Nephron progenitor cell (in vitro differentiated cells): ENCODE data around the gene NME4.
A peak's percentile ranks its signal among the peaks of the same experiment; 100 is the strongest.

Experiments
- DNase-seq: peaks from one replicate; pipeline ENCODE4 v3.0.0; 2021
- H3K27ac Mint-ChIP-seq: 2 replicates; pipeline ENCODE4 v1.8.0; 2021; ENCODE audit warnings: mild to moderate bottlenecking, moderate library complexity, mixed read lengths
- H3K27me3 Mint-ChIP-seq: 2 replicates; pipeline ENCODE4 v1.8.0; 2021; ENCODE audit warnings: mild to moderate bottlenecking, low read depth, mixed read lengths; ENCODE audit not compliant: poor library complexity
- H3K36me3 Mint-ChIP-seq: 2 replicates; pipeline ENCODE4 v1.8.0; 2021; ENCODE audit warnings: low read depth, mixed read lengths
- H3K4me1 Mint-ChIP-seq: 2 replicates; pipeline ENCODE4 v1.8.0; 2021; ENCODE audit warnings: mixed read lengths
- H3K4me3 Mint-ChIP-seq: 2 replicates; pipeline ENCODE4 v1.8.0; 2021; ENCODE audit warnings: mild to moderate bottlenecking, moderate library complexity, mixed read lengths
- H3K9me3 Mint-ChIP-seq: 2 replicates; pipeline ENCODE4 v1.8.0; 2021; ENCODE audit warnings: mild to moderate bottlenecking, moderate library complexity, mixed read lengths
- TF ChIP-seq, protein P1 (sequence below): fragments of 200-600 bp; sonication (generic); IDR thresholded peaks from 2 replicates; pipeline ENCODE4 v1.5.0; 2021; ENCODE audit warnings: antibody characterized with exemption

NME4 gene

DNA sequence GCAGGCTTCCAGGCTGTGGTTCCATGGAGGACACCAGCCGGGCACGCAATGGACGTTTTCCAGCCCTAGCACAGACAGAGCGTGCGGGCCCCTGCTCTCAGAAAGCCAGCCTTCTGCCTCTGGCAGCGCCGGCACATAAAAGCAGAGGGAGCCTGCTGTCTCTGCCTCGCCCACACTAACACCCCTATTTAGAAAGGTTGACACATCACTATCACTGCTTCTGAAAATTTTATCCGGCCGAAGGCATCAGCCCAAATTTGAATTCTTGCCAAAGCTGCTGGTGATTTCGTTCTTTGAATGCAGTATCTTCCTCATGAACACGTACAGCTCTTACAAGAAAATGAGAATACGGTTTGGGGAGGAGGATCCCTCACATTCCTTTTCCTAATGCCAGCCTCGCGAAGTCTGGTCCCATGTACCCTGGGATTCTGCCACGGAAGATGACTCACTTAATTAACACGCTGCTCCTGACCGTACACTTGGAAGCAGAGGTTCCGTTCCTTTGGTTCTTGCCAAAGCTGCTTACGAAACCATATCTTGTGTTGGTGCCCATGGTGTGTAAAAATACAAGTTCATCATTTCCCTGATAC is 27.1 kb downstream of the NME4 start:
- peaks cover 43% of the 10 kb centered on the region for H3K27me3 Mint-ChIP-seq
- no peaks in the 10 kb centered on the region for H3K9me3 Mint-ChIP-seq
- peaks cover 39% of the 10 kb centered on the region for H3K4me1 Mint-ChIP-seq
- no peak overlapping the region for H3K27ac Mint-ChIP-seq
- TF ChIP-seq, protein P1, sequence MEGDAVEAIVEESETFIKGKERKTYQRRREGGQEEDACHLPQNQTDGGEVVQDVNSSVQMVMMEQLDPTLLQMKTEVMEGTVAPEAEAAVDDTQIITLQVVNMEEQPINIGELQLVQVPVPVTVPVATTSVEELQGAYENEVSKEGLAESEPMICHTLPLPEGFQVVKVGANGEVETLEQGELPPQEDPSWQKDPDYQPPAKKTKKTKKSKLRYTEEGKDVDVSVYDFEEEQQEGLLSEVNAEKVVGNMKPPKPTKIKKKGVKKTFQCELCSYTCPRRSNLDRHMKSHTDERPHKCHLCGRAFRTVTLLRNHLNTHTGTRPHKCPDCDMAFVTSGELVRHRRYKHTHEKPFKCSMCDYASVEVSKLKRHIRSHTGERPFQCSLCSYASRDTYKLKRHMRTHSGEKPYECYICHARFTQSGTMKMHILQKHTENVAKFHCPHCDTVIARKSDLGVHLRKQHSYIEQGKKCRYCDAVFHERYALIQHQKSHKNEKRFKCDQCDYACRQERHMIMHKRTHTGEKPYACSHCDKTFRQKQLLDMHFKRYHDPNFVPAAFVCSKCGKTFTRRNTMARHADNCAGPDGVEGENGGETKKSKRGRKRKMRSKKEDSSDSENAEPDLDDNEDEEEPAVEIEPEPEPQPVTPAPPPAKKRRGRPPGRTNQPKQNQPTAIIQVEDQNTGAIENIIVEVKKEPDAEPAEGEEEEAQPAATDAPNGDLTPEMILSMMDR, result no peak
- DNase-seq, result no peak
- peaks cover 11% of the 10 kb centered on the region for H3K36me3 Mint-ChIP-seq
- peak overlapping the region; percentile 71 for H3K4me3 Mint-ChIP-seq

DNA sequence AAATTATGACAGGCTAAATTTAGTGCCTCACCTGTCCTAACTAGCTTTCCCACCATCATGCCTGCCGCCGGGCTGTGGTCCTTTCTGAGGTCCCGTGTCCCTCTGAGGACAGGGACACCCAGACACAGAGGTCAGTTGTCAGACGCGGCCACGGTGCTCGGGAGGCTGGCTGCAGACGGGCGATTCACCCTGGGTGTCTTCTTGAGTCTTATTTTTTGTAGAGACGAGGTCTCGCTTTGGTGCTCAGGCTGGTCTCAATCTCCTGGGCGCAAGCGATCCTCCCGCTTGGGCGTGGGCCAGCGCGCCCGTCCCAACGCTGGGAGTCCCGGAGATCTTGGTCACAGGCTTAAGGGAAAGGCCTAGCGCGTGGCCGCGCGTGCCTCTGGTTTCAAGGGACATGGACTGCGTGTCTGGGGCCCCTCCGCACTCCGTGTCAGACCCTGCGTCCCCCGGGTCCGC is 27.7 kb downstream of the NME4 start:
- TF ChIP-seq, protein P1, result no peak
- peaks cover 13% of the 10 kb centered on the region for H3K36me3 Mint-ChIP-seq
- no peaks in the 10 kb centered on the region for H3K9me3 Mint-ChIP-seq
- peak overlapping the region; percentile 71 for H3K4me3 Mint-ChIP-seq
- H3K4me1 Mint-ChIP-seq, result peaks cover 44% of the 10 kb centered on the region
- peaks cover 43% of the 10 kb centered on the region for H3K27me3 Mint-ChIP-seq
- no peak overlapping the region for H3K27ac Mint-ChIP-seq
- DNase-seq, result peak; percentile 22

DNA sequence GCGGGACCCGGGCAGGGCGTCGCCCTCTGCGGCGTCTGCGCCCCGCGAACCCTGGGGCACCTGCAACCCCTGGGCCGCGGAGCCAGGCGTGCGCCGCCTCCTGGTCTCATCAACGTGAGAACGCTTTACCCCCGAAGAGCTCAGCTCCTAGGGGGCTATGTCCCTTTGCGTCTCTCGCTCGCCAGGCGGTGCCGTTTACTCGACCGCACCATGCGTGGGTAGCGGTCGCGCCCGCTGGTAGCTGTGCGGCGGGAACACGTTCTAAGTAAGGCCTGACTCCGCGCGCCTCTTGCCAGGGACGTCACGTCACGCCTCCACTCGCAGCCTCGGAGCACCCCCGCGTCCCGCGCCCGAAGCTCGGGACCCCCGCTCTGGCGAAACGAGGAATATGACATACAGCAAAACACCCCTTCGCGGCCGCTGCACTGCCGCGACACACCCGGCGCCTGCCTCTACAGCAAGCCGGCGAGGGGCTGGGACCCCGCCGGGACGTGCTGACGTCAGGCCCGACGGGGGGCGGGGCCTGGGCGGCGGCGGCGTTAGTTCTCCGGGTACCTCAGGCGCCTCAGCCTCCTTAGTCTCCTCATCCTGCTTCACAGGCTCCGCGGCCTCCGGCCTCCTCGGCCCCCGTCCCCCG is 28.2 kb downstream of the NME4 start, which contains the start of gene RAB11FIP3:
Gene RAB11FIP3, plus strand, starts transcription at position 568 of the 637 bp plus-strand sequence. CDS start 358 bp downstream, outside the sequence.
- Mint-ChIP-seq H3K4me1 (peaks cover 49% of the 10 kb centered on the region), H3K4me3 (peak within 1 kb of the TSS; percentile 89), H3K36me3 (peaks cover 18% of the 10 kb centered on the region), H3K27ac (no peak within 1 kb of the TSS), H3K9me3 (no peaks in the 10 kb centered on the region), H3K27me3 (peaks cover 42% of the 10 kb centered on the region)
- TF ChIP-seq, protein P1, result no peak
- peak; percentile 87 for DNase-seq

DNA sequence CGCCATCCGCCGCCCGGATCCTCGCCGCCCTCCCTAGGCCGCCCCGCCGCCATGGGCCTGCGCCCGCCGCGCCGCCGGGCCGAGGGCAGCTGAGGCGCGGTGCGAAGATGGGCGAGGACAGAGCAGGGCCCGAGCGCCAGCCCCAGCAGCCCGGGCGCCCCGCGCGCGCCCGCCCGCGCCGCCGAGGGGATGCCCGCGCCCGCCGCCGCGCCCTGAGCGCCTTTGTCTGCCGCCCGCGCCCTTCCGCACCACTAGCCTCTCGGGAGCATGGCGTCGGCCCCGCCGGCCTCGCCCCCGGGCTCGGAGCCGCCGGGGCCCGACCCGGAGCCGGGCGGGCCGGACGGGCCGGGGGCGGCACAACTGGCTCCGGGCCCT is 28.7 kb downstream of the NME4 start:
- H3K4me1 Mint-ChIP-seq, result peaks cover 52% of the 10 kb centered on the region

DNA sequence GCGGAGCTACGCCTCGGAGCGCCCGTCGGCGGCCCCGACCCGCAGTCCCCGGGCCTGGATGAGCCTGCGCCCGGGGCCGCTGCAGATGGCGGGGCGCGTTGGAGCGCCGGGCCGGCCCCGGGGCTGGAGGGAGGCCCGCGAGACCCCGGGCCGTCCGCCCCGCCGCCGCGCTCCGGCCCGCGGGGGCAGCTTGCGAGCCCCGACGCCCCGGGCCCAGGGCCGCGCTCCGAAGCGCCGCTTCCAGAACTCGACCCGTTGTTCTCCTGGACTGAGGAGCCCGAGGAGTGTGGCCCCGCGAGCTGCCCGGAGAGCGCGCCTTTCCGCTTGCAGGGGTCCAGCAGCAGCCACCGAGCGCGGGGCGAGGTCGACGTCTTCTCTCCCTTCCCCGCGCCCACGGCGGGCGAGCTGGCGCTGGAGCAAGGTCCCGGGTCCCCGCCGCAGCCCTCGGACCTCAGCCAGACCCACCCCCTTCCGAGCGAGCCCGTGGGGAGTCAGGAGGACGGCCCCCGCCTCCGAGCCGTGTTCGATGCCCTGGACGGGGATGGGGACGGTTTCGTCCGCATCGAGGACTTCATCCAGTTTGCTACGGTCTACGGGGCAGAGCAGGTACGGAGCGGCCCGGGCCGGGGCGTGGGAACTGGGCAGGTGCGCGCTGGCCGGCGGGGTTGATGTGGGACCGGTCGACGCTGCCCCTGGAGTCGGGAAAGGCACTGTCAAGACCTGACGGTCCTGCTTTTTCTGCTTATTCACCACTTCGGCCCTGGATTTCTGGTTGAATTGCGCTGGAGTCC is 29.3 kb downstream of the NME4 start:
- H3K9me3 Mint-ChIP-seq, result no peaks in the 10 kb centered on the region
- H3K27me3 Mint-ChIP-seq, result peaks cover 32% of the 10 kb centered on the region
- no peak overlapping the region for H3K27ac Mint-ChIP-seq
- peak; percentile 38 for DNase-seq
- TF ChIP-seq, protein P1, result no peak
- peaks cover 56% of the 10 kb centered on the region for H3K4me1 Mint-ChIP-seq
- H3K4me3 Mint-ChIP-seq, result peak overlapping the region; percentile 89
- H3K36me3 Mint-ChIP-seq, result peaks cover 25% of the 10 kb centered on the region

More for the DNA sequence above, 28.7 kb downstream of the NME4 start:
- H3K36me3 Mint-ChIP-seq, result peaks cover 19% of the 10 kb centered on the region
- TF ChIP-seq, protein P1, result no peak
- no peaks in the 10 kb centered on the region for H3K9me3 Mint-ChIP-seq
- peaks cover 37% of the 10 kb centered on the region for H3K27me3 Mint-ChIP-seq
- H3K4me3 Mint-ChIP-seq, result peak overlapping the region; percentile 77
- DNase-seq, result no peak
- no peak overlapping the region for H3K27ac Mint-ChIP-seq
